SH-SY5Y (cell line): Measurements from ENCODE around the gene TMEM184B.

Experiments
- GATA2 ChIP-seq: IDR thresholded peaks from 2 replicates; pipeline ENCODE4 v1.6.1; 2011; ENCODE audit warnings: mild to moderate bottlenecking, low read depth, low read length
- GATA3 ChIP-seq: IDR thresholded peaks from 2 replicates; pipeline ENCODE4 v1.6.1; 2011; ENCODE audit warnings: low read depth, mild to moderate bottlenecking, low read length, moderate library complexity

GRCh38 chr22:38298312-38299005 is 25.6 kb upstream of the TMEM184B start:
- no peak for TF ChIP-seq GATA3
- TF ChIP-seq GATA2 = no peak
